ENCODE results near the gene RHOT2. TPM values are rescaled to one million over a fixed set of nuclear protein-coding genes. Genes with fewer than 3 reads are reported as not detected.

Gene RHOT2
- total and polyA plus RNA-seq, 2 of the 8 experiments (the other 6 are each of a cell fraction or from before 2014, with no cell fraction given), result 149 to 194 TPM

DNA sequence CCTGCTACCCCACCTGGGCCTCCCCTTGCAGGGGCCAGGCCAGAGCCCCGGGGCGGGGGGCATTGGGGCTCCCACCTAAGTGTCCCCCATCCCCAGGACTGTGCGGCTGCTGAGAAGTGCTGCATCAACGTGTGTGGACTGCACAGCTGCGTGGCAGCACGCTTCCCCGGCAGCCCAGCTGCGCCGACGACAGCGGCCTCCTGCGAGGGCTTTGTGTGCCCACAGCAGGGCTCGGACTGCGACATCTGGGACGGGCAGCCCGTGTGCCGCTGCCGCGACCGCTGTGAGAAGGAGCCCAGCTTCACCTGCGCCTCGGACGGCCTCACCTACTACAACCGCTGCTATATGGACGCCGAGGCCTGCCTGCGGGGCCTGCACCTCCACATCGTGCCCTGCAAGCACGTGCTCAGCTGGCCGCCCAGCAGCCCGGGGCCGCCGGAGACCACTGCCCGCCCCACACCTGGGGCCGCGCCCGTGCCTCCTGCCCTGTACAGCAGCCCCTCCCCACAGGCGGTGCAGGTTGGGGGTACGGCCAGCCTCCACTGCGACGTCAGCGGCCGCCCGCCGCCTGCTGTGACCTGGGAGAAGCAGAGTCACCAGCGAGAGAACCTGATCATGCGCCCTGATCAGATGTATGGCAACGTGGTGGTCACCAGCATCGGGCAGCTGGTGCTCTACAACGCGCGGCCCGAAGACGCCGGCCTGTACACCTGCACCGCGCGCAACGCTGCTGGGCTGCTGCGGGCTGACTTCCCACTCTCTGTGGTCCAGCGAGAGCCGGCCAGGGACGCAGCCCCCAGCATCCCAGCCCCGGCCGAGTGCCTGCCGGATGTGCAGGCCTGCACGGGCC is 35.2 kb upstream of the RHOT2 start:
- DNase-seq (ENCODE audit: low read depth in 1 of 2, low spot score in 2 of 2) (no peak), FAIRE-seq (no peak)
- CTCF ChIA-PET (ENCODE audit: partially characterized antibody), result interaction anchor here (0.7 kb wide), 1 partner anchor 13 kb away, joined by 3 read pairs; no protein-coding TSS in a partner anchor
- H4K20me1 ChIP-seq (replicated peaks in 1 of 2; ENCODE audit: control insufficient read depth in 1 of 2, insufficient read depth in 2 of 2, low read length in 2 of 2), result peaks cover 3 to 10% of the 10 kb centered on the region in 2 experiments
- no peak overlapping the region for H2BK120ac ChIP-seq (replicated peaks; ENCODE audit: low read depth, low read length)
- POLR2A ChIA-PET (ENCODE audit: partially characterized antibody), result interaction anchor here (0.7 to 2.2 kb wide), 5 partner anchors 11 to 232 kb away, joined by 3 to 5 read pairs (median 4); no protein-coding TSS in a partner anchor
- WGBS, 2 experiments (ENCODE audit: extremely low coverage in 1 of 2, insufficient coverage in 1 of 2, insufficient read length in 1 of 2, insufficient replicate concordance in 2 of 2, low coverage in 1 of 2, low lambda C conversion rate in 2 of 2, missing lambda C conversion rate in 1 of 2), result 90% methylated on average over 50 of the region's 67 CpGs; no CpG with 5 or more reads in 1 of the 2 experiments
- peak overlapping the region; percentile 4 for H4K8ac ChIP-seq (ENCODE audit: extremely low read depth, insufficient read depth, low read length)
- no peak overlapping the region for H2BK12ac ChIP-seq (ENCODE audit: low read depth, low read length)
- H3K9ac ChIP-seq (replicated peaks in 1 of 4; ENCODE audit: extremely low read depth in 1 of 4, low read depth in 3 of 4, low read length in 3 of 4), result no peak overlapping the region
- no peak overlapping the region for H3K4me3 ChIP-seq (ENCODE audit: extremely low read depth in 1 of 4, insufficient read depth in 2 of 4, low read depth in 3 of 4, low read length in 4 of 4)
- H4K91ac ChIP-seq (replicated peaks; ENCODE audit: insufficient read length, low read length), result no peak overlapping the region
- H3K27ac ChIP-seq (ENCODE audit: low read depth, low read length), result no peak overlapping the region
- H3K4me1 ChIP-seq (replicated peaks in 1 of 4; ENCODE audit: control insufficient read depth in 3 of 4, insufficient read depth in 4 of 4, low read length in 3 of 4), result peaks cover 0 to 34% (median 25%) of the 10 kb centered on the region in 4 experiments; a peak in 6 of 7 replicates
- H3K4ac ChIP-seq (replicated peaks; ENCODE audit: insufficient read length, low read depth, low read length), result no peak overlapping the region
- H2BK20ac ChIP-seq (ENCODE audit: low read length), result no peak overlapping the region
- no peaks in the 10 kb centered on the region for H3K9me3 ChIP-seq (ENCODE audit: insufficient read depth in 2 of 2, low read depth in 1 of 2, low read length in 1 of 2)
- no peak overlapping the region for H2AK5ac ChIP-seq (ENCODE audit: low read depth, low read length)
- H3K18ac ChIP-seq (ENCODE audit: extremely low read depth, low read length), result no peak overlapping the region
- H4K5ac ChIP-seq (ENCODE audit: insufficient read length, low read depth, low read length), result no peak overlapping the region
- H3K23ac ChIP-seq (ENCODE audit: insufficient read length), result no peak overlapping the region
- no peak overlapping the region for H3K4me2 ChIP-seq (ENCODE audit: insufficient read depth in 1 of 2, low read depth in 2 of 2, low read length in 2 of 2)
- no peaks in the 10 kb centered on the region for H3K79me1 ChIP-seq (ENCODE audit: low read depth, low read length)
- peaks cover 8% of the 10 kb centered on the region; the same call in 1 of the 2 replicates for H3K23me2 ChIP-seq (ENCODE audit: low read depth, low read length)
- no peak overlapping the region for H2BK5ac ChIP-seq (ENCODE audit: low read depth, low read length)
- H3K79me2 ChIP-seq (ENCODE audit: control insufficient read depth in 1 of 2, insufficient read depth in 2 of 2, low read length in 2 of 2), result peaks cover 0 to 6% of the 10 kb centered on the region in 2 experiments; a peak in 1 of 4 replicates
- H3K14ac ChIP-seq (ENCODE audit: insufficient read length), result no peak overlapping the region
- peaks cover 0 to 21% (median 3%) of the 10 kb centered on the region in 4 experiments; a peak in 4 of 8 replicates for H3K36me3 ChIP-seq (ENCODE audit: control insufficient read depth in 2 of 4, insufficient read depth in 4 of 4, low read length in 3 of 4)
- no peaks in the 10 kb centered on the region for H3K27me3 ChIP-seq (replicated peaks in 1 of 4; ENCODE audit: control insufficient read depth in 3 of 4, extremely low read depth in 1 of 4, insufficient read depth in 3 of 4, low read length in 3 of 4)
- no peak overlapping the region for H2BK15ac ChIP-seq (ENCODE audit: low read length)
- H3K56ac ChIP-seq (replicated peaks; ENCODE audit: insufficient read length, low read depth, low read length), result no peak overlapping the region
- no peak overlapping the region for H2AFZ ChIP-seq (ENCODE audit: low read length)
- TF ChIP-seq ATF2 (IDR thresholded peaks at IDR 0.05; ENCODE audit: low read length) (no peak), SIRT6 (IDR thresholded peaks at IDR 0.05; ENCODE audit: low read length) (no peak), RNF2 (IDR thresholded peaks at IDR 0.05; ENCODE audit: borderline replicate concordance, low read depth, low read length, missing control alignments, poor library complexity, severe bottlenecking) (no peak), SAP30 (IDR thresholded peaks at IDR 0.05; ENCODE audit: insufficient read depth, insufficient replicate concordance, low read length) (no peak), CTCF (IDR thresholded peaks at IDR 0.05; ENCODE audit: control extremely low read depth in 1 of 3, insufficient read depth in 1 of 3, low read depth in 1 of 3, low read length in 3 of 3) (no peak), RFX5 (IDR thresholded peaks at IDR 0.05; ENCODE audit: borderline replicate concordance, low read depth, low read length) (no peak)

Data from H1 (cell line).